SU-DHL-6 (cell line): ENCODE data around the gene HCFC1R1.

Source experiments
- H2AFZ ChIP-seq: fragments of 200-600 bp; sonication (generic); 2 replicates; pipeline ENCODE4 v1.6.1; 2014; ENCODE audit warnings: low read depth, mild to moderate bottlenecking, moderate library complexity, mixed read lengths, antibody characterized with exemption, low read length; ENCODE audit not compliant: severe bottlenecking
- H3F3A ChIP-seq: fragments of 200-600 bp; shearing (Covaris generic); 2 replicates; pipeline ENCODE4 v1.6.0; 2016; ENCODE audit warnings: antibody characterized with exemption, mild to moderate bottlenecking; ENCODE audit not compliant: insufficient read depth
- H3K27ac ChIP-seq: fragments of 200-600 bp; sonication (generic); 2 replicates; pipeline ENCODE4 v1.5.1; 2016; ENCODE audit warnings: low read depth, mild to moderate bottlenecking, low read length, moderate library complexity, mixed read lengths
- H3K27me3 ChIP-seq: fragments of 200-600 bp; sonication (generic), shearing (Covaris generic); 2 replicates; pipeline ENCODE4 v1.6.0; 2014; ENCODE audit warnings: mild to moderate bottlenecking, low read length
- H3K36me3 ChIP-seq: fragments of 200-600 bp; sonication (generic); 2 replicates; pipeline ENCODE4 v1.6.1; 2014; ENCODE audit warnings: mild to moderate bottlenecking, low read length, mixed read lengths
- H3K4me2 ChIP-seq: fragments of 300-600, 200-600 bp; shearing (Covaris generic), sonication (generic); 2 replicates; pipeline ENCODE4 v1.6.0; 2014; ENCODE audit warnings: low read length, low read depth, mild to moderate bottlenecking; ENCODE audit not compliant: poor library complexity, severe bottlenecking
- H3K4me3 ChIP-seq: fragments of 200-600 bp; sonication (generic); 2 replicates; pipeline ENCODE4 v1.5.1; 2014; ENCODE audit warnings: antibody characterized with exemption, low read length, mild to moderate bottlenecking, mixed read lengths; ENCODE audit not compliant: insufficient read depth, poor library complexity, severe bottlenecking
- H3K79me2 ChIP-seq: fragments of 200-600 bp; sonication (generic); 2 replicates; pipeline ENCODE4 v1.6.1; 2014; ENCODE audit warnings: mild to moderate bottlenecking, low read length, moderate library complexity; ENCODE audit not compliant: insufficient read depth
- H3K9ac ChIP-seq: fragments of 200-600 bp; sonication (generic); 2 replicates; pipeline ENCODE4 v1.7.0; 2014; ENCODE audit warnings: mild to moderate bottlenecking, low read length
- H3K9me2 ChIP-seq: fragments of 200-600 bp; sonication (generic); replicated peaks from 2 replicates; pipeline ENCODE4 v1.6.1; 2014; ENCODE audit warnings: low read length; ENCODE audit not compliant: insufficient read depth
- H3K9me3 ChIP-seq: fragments of 200-600 bp; sonication (generic); 2 replicates; pipeline ENCODE4 v1.6.1; 2014; ENCODE audit warnings: low read length, mixed read lengths; ENCODE audit not compliant: insufficient read depth
- H4K20me1 ChIP-seq: fragments of 200-600 bp; sonication (generic); 2 replicates; pipeline ENCODE4 v1.6.1; 2014; ENCODE audit warnings: low read depth, mild to moderate bottlenecking, antibody characterized with exemption, low read length, moderate library complexity, mixed read lengths
- CTCF ChIP-seq: fragments of 200-600 bp; sonication (generic); IDR thresholded peaks from one replicate; pipeline ENCODE4 v1.5.1; 2017; ENCODE audit warnings: antibody characterized with exemption, mild to moderate bottlenecking, low read length, moderate library complexity; ENCODE audit not compliant: insufficient read depth, poor library complexity, severe bottlenecking
- EZH2phosphoT487 ChIP-seq: fragments of 200-600 bp; sonication (generic), shearing (Covaris generic); conservative IDR thresholded peaks from 2 replicates; pipeline ENCODE4 v1.6.1; 2018; ENCODE audit warnings: mild to moderate bottlenecking, antibody characterized with exemption, low read length, moderate library complexity, mixed read lengths

Gene HCFC1R1

GRCh38 chr16:2980227-2981176 is 43.2 kb downstream of the HCFC1R1 start, which contains the start of gene PKMYT1:
Gene PKMYT1 (minus strand): TSS chr16:2980446. CDS start chr16:2979657, 789 bp downstream.
- no peaks in the 10 kb centered on the region for H4K20me1 ChIP-seq
- no peaks in the 10 kb centered on the region for H3K27me3 ChIP-seq
- peak within 1 kb of the TSS; percentile 83 for H3K4me3 ChIP-seq
- no peaks in the 10 kb centered on the region for H3K9me3 ChIP-seq
- H3F3A ChIP-seq = peaks cover 21% of the 10 kb centered on the region
- H3K27ac ChIP-seq = peak within 1 kb of the TSS; percentile 80
- TF ChIP-seq CTCF = no peak
- no peak for TF ChIP-seq EZH2phosphoT487
- no peaks in the 10 kb centered on the region for H3K9me2 ChIP-seq
- no peaks in the 10 kb centered on the region for H3K36me3 ChIP-seq
- H2AFZ ChIP-seq = peak within 1 kb of the TSS; percentile 29
- peak within 1 kb of the TSS; percentile 90 for H3K9ac ChIP-seq
- peak within 1 kb of the TSS; percentile 76 for H3K4me2 ChIP-seq
- H3K79me2 ChIP-seq = peaks cover 23% of the 10 kb centered on the region

GRCh38 chr16:2979669-2980226 is 44.0 kb downstream of the HCFC1R1 start:
- H3K9ac ChIP-seq = peak overlapping the region; percentile 90
- peaks cover 21% of the 10 kb centered on the region for H3F3A ChIP-seq
- no peaks in the 10 kb centered on the region for H3K27me3 ChIP-seq
- no peaks in the 10 kb centered on the region for H4K20me1 ChIP-seq
- H3K27ac ChIP-seq = peak overlapping the region; percentile 80
- H2AFZ ChIP-seq = peak overlapping the region; percentile 21
- no peaks in the 10 kb centered on the region for H3K9me2 ChIP-seq
- H3K4me2 ChIP-seq = peak overlapping the region; percentile 59
- no peaks in the 10 kb centered on the region for H3K9me3 ChIP-seq
- peaks cover 23% of the 10 kb centered on the region for H3K79me2 ChIP-seq
- H3K4me3 ChIP-seq = peak overlapping the region; percentile 83
- H3K36me3 ChIP-seq = no peaks in the 10 kb centered on the region
- TF ChIP-seq CTCF = no peak
- TF ChIP-seq EZH2phosphoT487 = no peak

- Histone ChIP-seq H3K4me2 (no peak overlapping the region), H3K79me2 (peaks cover 23% of the 10 kb centered on the region), H3K4me3 (no peak overlapping the region)
These were observed 46.3 kb downstream of the HCFC1R1 start for GRCh38 chr16:2977440-2977839.

More at GRCh38 chr16:2977440-2977839, 46.3 kb downstream of the HCFC1R1 start:
- Histone ChIP-seq H3K9me2 (no peaks in the 10 kb centered on the region), H3K9ac (no peak overlapping the region; the same call in 1 of the 2 replicates), H3F3A (peaks cover 28% of the 10 kb centered on the region), H3K27me3 (no peaks in the 10 kb centered on the region), H3K36me3 (no peaks in the 10 kb centered on the region), H4K20me1 (no peaks in the 10 kb centered on the region), H3K27ac (no peak overlapping the region), H3K9me3 (no peaks in the 10 kb centered on the region), H2AFZ (no peak overlapping the region)
- TF ChIP-seq EZH2phosphoT487 (no peak), CTCF (no peak)
